Body of pancreas (tissue), 4 donors: ENCODE measurements around the gene MTX1. TPM values are rescaled to one million over a fixed set of nuclear protein-coding genes. Genes with fewer than 3 reads are reported as not detected.

ENCODE experiments used
- ATAC-seq: fragments of 150-250 bp; one replicate; pipeline ENCODE4 v1.9.1; 2016
- DNase-seq, 4 donors: peaks; one replicate each; pipeline ENCODE4 v3.0.0-alpha.2; 2019
- H3K27ac ChIP-seq, 4 donors: fragments of 200-600 bp; sonication (generic); 1 replicate in 3 of 4; 2 replicates in 1 of 4; pipeline versions ENCODE4 v1.5.1 to v1.6.1; 2016 to 2019; ENCODE audit warnings: mild to moderate bottlenecking in 1 of 4, mixed read lengths in 1 of 4, moderate library complexity in 1 of 4
- H3K27me3 ChIP-seq, 2 donors: fragments of 200-600 bp; sonication (generic); one replicate each; pipeline ENCODE4 v1.6.0; 2016; ENCODE audit warnings: mild to moderate bottlenecking in 1 of 2
- H3K36me3 ChIP-seq, 2 donors: fragments of 200-600 bp; sonication (generic); replicated peaks in 1 of 2; 2 replicates each; pipeline ENCODE4 v1.5.1; 2016; ENCODE audit warnings: low read depth in 2 of 2; ENCODE audit not compliant: insufficient read depth in 1 of 2
- H3K4me1 ChIP-seq: fragments of 200-600 bp; sonication (generic); one replicate; pipeline ENCODE4 v1.6.0; 2016
- H3K4me3 ChIP-seq, 2 donors: fragments of 200-600 bp; sonication (generic); 1 replicate in 1 of 2; 2 replicates in 1 of 2; pipeline ENCODE4 v1.5.1; 2016 to 2019
- H3K9me3 ChIP-seq, 3 donors: fragments of 200-600 bp; sonication (generic); 1 replicate in 2 of 3; 2 replicates in 1 of 3; pipeline ENCODE4 v1.5.1; 2016
- POLR2A ChIP-seq, 3 donors: fragments of 450-650 bp; IDR thresholded peaks; one replicate each; pipeline ENCODE4 v1.6.1; 2016; ENCODE audit warnings: antibody characterized with exemption in 3 of 3, mild to moderate bottlenecking in 2 of 3
- WGBS, 2 donors: methylation state at CpG; one replicate each; pipeline ENCODE4 v1.1.5; 2017; 5-methylcytosine and 5-hydroxymethylcytosine counted together
- intact Hi-C: fragments of 100-400 bp; cut with DNase I; formaldehyde crosslinking; loops from one replicate; pipeline ENCODE4 v1.15.1; 2023
- total RNA-seq, 2 donors: library from RNA; depleted of rRNA; stranded (reverse); fragments of >200 nt; gene quantifications; one replicate each; pipeline ENCODE4 v1.1.0, GENCODE V29; 2016
- TF ChIP-seq, protein P1 (sequence below), 7 experiments: fragments of 450-650 bp in 4 of 7; fragments of 200-600 bp in 3 of 7; sonication (generic) in 3 of 7; IDR thresholded peaks; one replicate each; pipeline ENCODE4 v1.5.1; 2016 to 2019; ENCODE audit warnings: antibody characterized with exemption in 7 of 7

The MTX1 gene
- total RNA-seq, 2 donors from 2014 or later = 5.9 to 16.3 TPM

DNA sequence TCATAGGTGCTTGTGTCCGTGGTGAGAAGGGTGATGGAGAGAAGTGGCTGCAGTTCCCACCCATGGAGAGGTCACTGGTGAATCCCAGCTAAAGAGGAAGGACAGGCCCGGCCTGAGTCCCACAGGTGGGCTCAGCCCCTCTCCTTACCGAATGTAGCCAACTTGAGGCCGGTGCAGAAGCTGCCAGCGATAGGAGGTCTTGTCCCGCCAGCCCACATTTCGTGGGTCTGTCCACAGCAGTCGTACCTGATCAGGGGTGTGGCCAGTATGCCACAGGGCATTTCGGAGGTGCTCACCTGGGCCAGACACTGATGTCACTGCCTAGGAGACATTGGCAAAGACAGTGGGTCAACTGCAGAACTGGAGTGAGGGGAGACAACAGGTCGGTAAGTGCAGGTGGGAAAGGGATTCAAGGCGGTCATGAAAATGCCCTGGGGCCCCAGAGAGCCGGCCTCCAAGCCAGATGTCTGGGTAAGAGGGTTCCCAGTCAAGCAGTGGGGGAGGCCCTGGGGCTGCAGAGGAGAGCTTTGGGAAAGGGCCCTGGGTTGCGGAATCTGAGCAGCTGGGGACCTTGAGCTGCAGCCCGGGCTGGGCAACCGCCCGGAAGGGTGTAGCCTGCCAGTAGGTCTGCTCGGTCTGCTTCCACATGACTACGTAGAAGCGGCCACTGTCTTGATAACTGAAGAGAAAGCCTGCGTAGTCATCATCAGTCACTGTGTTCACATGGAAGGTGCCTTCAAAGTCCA lies 11.4 kb upstream of the MTX1 start:
- peak in 2 of 3 donors; percentile 7 to 28 for TF ChIP-seq POLR2A (IDR thresholded peaks at IDR 0.05)
- TF ChIP-seq, protein P1, sequence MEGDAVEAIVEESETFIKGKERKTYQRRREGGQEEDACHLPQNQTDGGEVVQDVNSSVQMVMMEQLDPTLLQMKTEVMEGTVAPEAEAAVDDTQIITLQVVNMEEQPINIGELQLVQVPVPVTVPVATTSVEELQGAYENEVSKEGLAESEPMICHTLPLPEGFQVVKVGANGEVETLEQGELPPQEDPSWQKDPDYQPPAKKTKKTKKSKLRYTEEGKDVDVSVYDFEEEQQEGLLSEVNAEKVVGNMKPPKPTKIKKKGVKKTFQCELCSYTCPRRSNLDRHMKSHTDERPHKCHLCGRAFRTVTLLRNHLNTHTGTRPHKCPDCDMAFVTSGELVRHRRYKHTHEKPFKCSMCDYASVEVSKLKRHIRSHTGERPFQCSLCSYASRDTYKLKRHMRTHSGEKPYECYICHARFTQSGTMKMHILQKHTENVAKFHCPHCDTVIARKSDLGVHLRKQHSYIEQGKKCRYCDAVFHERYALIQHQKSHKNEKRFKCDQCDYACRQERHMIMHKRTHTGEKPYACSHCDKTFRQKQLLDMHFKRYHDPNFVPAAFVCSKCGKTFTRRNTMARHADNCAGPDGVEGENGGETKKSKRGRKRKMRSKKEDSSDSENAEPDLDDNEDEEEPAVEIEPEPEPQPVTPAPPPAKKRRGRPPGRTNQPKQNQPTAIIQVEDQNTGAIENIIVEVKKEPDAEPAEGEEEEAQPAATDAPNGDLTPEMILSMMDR (IDR thresholded peaks at IDR 0.05) = no peak
- H3K9me3 ChIP-seq = no peaks in the 10 kb centered on the region
- peaks cover 57% of the 10 kb centered on the region for H3K4me1 ChIP-seq
- no peaks in the 10 kb centered on the region for H3K27me3 ChIP-seq
- WGBS, 2 donors = 53 to 55% methylated on average over 13 to 20 of the region's 20 CpGs
- peak; percentile 47 for ATAC-seq
- no peak overlapping the region for H3K4me3 ChIP-seq
- no peaks in the 10 kb centered on the region for H3K36me3 ChIP-seq
- peak; percentile 81 to 90 (median 86) for DNase-seq
- H3K27ac ChIP-seq = peak overlapping the region; percentile 66 to 81 (median 74)
- intact Hi-C loops = no loop called here

DNA sequence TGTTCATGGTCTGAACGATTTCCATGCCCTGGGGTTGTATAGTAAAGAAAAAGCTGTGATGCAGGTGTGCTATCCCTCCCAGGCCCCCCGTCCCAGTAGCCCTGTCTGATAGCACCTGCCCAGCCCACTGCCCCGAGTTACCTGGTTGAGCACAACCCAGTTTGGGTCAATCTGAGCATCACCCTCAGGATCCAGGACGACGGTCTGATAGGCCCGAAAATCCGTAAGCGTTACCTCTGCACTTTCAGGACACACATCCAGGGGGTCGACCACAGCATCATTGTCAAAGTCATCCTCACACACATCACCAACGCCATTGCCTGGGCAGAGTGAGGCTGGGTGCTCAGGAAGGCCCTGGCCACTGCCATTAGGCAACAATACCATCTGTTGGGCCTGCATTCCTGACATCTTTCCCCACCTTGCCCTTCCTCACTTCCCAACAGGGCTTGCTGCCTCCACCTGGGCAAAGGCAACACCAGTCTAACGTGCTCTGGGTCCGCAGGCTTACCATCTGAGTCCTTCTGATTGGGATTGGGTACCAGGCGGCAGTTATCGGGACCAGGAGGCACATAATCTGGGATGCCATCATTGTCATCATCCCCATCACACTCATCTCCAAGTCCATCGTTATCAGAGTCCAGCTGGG lies 10.5 kb upstream of the MTX1 start:
- Histone ChIP-seq H3K36me3 (no peaks in the 10 kb centered on the region), H3K4me3 (no peak overlapping the region), H3K9me3 (no peaks in the 10 kb centered on the region), H3K4me1 (peaks cover 50% of the 10 kb centered on the region), H3K27ac (peak overlapping the region; percentile 66 to 81 (median 74)), H3K27me3 (no peaks in the 10 kb centered on the region)
- DNase-seq = no peak
- TF ChIP-seq, protein P1 (IDR thresholded peaks at IDR 0.05) = no peak
- TF ChIP-seq POLR2A (IDR thresholded peaks at IDR 0.05) = no peak
- 88 to 95% methylated on average over 11 to 15 of the region's 15 CpGs for WGBS, 2 donors
- intact Hi-C loops = no loop called here
- ATAC-seq = no peak

- Histone ChIP-seq H3K27me3 (no peaks in the 10 kb centered on the region), H3K36me3 (no peaks in the 10 kb centered on the region), H3K4me1 (peaks cover 45% of the 10 kb centered on the region), H3K4me3 (no peak overlapping the region), H3K9me3 (no peaks in the 10 kb centered on the region), H3K27ac (no peak overlapping the region)
- no peak for TF ChIP-seq POLR2A (IDR thresholded peaks at IDR 0.05)
- TF ChIP-seq, protein P1 (IDR thresholded peaks at IDR 0.05) = no peak
- WGBS, 2 donors = 94 to 96% methylated on average over 3 of the region's 3 CpGs
- ATAC-seq = no peak
- peak in 1 of 4 donors; percentile 27 for DNase-seq
- intact Hi-C loops = no loop called here
Measured at GRCh38 chr1:155198547-155198906, 10.0 kb upstream of the MTX1 start.

DNA sequence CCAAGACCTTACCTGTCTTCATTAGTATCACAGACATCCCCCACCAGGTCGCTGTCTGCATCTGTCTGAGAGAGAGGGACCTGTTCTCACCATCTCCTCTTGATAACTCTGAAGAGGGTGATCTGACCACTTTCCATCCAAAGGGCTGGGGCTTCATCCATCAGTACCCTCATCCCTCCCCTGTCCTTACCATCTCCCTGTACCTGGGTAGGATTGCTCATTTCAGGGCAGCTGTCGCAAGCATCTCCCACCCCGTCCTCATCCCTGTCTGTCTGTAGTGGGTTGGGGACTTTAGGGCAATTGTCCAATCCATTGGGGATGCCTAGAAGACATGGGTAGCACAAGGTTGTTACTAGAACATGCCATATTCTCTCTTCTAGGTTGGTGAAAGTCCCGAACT lies 8.7 kb upstream of the MTX1 start:
- no peaks in the 10 kb centered on the region for H3K9me3 ChIP-seq
- no peak for TF ChIP-seq POLR2A (IDR thresholded peaks at IDR 0.05)
- TF ChIP-seq, protein P1 (IDR thresholded peaks at IDR 0.05) = no peak
- H3K4me3 ChIP-seq = no peak overlapping the region
- H3K27me3 ChIP-seq = no peaks in the 10 kb centered on the region
- no peak overlapping the region for H3K27ac ChIP-seq
- no peak for DNase-seq
- no peak for ATAC-seq
- H3K4me1 ChIP-seq = peaks cover 32% of the 10 kb centered on the region
- no peaks in the 10 kb centered on the region for H3K36me3 ChIP-seq
- 91 to 95% methylated on average over 4 of the region's 4 CpGs for WGBS, 2 donors
- intact Hi-C loops = no loop called here
